GM18870 (cell line): ENCODE results near the gene FAM107B.
A peak's percentile ranks its signal among the peaks of the same experiment; 100 is the strongest.

Experiments
- ATAC-seq: cut with Tn5 transposase; IDR thresholded peaks from one replicate; pipeline ENCODE4 v1.9.1; 2021; ENCODE audit warnings: moderate library complexity; ENCODE audit not compliant: unreplicated experiment

The FAM107B gene

DNA sequence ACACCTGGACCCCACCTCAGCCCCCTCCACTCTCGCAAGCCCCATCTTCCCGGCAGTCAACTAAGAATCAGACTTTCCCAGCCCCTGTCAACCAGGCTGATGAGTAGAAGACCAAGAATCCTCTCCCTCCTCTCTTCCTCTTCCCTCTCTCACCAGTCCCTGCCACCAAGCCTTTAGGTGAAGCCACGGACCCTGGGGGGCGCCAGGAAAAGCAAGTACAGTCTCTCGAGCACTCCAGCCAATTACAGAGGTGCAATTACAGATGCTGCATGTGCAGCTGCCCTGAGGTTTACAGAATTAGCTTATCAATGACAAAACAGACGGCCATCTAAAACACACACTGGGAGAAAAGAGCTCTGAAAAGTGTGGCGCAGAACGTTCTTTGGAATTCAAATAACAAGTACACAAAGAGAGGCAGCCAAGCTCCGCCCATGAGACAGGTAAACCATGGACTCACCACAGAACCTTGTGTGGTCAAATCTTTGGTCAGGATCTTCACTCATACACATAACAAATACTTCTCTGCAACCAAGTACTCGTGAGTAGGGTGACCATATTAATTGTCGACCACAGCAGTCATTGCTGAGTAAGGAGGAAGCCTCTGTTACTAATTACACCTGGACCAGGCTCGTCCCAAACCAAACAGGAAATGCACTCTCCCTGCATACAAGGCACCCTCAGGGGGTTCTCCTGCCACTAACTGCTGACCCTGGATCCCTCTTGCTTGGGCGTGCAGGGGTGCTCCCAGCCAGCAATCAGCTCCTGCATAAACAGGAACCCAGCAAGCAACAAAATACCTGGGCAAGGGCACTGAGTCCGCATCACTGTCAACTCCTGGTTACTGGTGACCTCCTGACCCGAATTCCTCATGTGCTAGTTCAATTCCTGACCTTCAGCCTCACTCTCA, 189.2 kb downstream of the FAM107B start:
- no peak for ATAC-seq

DNA sequence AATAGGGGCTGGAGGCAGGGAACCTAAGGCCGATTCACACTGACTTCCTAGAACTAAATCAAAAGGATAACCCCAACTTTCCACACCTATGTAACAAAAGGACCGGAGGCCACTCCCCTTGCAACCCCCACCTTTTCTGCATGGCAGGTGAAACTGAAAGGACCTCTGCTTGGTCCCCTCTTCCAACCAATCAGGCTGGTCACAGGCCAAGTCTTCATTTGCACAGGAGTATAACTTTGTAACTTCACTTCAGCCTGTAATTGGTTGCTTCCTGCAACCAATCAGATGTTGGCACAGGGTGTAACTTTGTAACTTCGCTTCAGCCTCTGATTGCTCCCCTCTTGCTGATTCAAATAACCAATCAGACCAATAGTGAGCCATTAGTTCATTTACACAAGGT, 190.0 kb downstream of the FAM107B start:
- ATAC-seq = no peak

DNA sequence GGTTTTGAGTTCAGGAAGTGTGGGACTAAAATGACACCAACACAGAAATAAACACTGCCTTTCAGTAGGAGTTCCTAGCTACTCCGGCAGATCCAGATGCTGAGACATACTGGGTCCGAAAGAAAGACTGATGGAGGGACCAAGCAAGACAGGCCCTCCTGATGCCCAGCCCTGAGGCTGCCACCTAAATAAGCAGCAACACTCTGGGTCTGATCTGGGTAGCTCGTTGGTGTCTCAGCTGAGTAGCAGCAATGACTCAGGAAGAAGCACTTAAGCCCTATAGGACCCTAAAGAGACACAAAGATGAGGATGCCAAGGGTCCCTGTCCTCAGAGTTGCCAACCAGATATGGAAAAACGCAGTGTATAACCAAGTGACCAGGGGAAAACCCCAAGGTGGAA, 190.7 kb downstream of the FAM107B start:
- ATAC-seq = no peak

DNA sequence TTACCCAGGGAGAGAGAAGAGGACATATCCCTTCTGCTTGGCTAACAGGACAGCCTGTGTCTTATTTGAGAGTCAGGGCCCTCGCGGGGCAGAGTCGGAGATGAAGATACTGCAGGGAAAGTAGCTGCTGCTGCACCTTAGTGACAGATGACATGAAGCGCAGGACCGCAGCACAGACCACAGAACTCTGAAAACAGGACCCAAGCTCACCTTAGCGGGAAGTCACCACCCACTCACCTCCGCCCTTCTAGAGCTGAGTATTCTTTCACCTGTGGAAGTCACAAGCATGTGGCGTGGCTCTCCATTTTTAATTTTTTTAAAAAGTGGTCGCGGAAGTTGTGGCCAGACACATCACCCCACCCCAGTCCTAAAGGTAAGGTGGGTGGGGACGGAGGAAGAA, 191.4 kb downstream of the FAM107B start:
- no peak for ATAC-seq

DNA sequence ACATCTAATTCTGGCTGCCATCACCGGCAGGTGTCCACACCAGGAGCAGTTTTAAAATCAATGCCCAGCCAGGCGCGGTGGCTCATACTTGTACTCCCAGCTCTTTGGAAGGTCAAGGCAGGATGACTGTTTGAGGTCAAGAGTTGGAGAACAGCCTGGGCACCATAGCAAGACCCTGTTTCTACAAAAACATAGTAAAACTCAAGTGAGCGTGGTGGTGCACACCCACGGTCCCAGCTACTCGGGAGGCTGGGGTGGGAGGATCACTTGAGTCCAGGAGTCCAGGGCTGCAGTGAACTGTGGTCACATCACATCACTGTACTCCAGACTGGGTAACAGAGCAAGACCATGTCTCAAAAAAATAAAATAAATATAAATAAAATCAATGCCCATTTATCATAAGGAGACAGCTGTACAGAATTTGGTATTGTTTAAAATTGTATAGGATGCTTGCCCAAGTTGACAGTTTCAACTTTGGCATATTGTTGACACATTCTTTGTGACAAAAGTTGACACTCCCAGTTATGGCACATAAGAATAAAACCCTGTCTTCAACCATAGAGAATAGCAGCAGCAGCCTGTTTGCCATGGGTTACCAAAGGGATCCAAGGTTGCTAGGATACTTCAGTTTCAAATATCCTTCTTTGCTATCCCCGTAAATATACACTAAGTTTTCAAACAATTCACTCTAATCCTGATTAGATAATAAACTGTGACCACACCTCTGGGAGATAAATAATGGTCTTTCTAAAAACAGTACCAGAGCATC, 193.0 kb downstream of the FAM107B start:
- ATAC-seq = no peak

DNA sequence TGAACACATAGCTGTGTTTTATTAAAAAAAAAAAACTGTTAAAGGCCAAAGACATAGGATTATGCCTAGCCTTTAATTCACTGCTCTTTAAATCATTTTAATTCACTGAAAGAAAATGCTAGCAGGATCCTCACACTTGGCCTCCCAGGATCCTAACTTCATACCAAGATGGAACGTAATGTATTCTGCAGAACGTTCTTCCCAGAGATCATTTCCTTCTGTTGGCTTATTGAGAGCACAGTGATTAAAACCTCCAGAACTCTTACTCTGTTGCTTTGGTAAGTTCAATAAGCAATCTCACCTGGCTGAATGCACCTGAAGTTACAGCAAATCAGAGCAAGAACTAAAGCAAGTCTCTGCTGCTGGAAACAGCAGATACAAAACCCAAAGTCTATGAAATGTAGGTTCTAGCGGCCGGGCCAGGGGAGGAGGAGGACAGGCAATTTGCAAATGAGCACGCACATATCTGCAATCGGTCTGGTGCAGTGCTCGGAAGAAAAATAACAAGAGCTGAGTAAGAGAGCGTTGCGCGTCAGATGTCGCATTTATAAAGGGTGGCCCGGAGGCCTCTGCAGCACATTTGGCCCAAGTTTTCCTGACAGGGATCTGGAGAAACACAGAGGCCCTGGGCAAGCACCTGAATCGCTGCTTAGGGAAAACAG, 193.9 kb downstream of the FAM107B start:
- no peak for ATAC-seq

DNA sequence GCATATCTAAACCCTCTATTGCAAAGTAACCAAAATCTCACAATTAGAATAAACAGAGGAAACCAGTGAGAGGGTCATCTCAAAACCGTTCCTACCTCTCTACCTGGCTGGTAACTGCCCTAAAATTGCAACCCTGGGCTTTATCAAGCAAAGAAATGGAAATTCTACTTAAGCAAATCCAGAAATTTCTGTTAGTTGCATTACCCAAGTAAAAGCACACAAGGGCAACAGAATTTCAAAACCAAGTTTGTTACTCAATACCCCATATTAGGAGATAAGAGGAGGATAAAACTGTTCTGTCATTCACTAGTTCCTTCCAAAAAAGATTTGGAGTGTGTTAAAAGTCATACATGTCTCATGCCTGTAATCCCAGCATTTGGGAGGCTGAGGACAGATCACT, 195.3 kb downstream of the FAM107B start:
- ATAC-seq = no peak

DNA sequence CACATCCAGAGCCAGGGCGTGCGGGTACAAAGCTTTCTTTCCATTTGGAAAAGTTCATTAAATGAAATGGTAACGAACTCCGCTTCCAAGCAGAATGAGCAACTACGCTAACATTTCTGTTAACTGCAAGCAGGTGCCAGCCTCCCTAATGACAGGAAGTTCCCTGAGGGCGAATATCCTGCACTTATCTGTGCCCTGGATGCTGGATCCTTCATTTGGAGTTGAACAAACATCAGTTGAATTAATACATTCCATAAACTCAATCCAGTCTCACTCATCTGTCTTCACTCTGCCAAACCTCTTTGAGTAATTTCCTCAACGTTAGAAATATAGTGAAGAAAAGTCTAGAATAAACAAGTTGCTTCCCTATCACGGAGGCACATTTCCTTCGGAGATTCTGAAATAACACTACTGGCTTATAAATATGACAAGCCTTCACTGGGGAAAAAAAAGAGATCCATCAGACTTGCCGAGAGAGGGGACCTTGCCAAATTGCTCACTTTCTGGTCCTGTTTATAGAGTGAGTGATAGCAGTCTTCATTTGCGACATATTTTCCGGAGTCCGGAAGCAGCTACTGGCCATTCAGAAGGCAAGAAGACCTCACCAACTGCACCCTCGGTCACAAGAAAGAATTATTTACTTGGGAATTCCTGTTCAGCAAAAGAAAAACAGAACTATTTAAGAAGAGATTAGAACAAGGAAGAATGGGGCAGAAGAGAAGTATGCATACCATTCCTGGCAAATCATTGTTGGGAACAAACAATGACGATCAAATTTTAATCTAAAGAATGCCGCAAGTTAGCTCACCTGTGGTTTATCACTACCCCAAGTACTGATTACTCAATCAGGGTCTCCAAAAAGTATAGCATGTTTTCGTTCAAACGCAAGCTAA, 196.4 kb downstream of the FAM107B start:
- ATAC-seq = no peak

DNA sequence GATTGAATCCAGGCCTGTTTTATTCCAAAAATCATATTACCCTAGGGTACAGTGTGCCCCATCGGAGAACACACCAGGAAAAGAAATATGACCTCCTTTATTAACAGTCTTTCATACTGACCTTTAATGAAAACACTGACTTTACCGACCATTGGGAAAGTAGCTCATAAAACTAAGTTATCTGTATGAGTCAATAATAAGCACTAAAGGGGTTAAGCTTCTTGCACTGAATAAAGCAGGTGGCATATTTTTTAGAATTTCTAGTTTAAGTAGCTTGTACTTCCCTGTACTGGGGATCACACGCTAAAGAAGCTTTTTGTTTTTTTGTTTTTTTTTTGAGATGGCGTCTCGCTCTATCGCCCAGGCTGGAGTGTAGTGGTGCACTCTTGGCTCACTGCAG, 199.8 kb downstream of the FAM107B start:
- no peak for ATAC-seq

DNA sequence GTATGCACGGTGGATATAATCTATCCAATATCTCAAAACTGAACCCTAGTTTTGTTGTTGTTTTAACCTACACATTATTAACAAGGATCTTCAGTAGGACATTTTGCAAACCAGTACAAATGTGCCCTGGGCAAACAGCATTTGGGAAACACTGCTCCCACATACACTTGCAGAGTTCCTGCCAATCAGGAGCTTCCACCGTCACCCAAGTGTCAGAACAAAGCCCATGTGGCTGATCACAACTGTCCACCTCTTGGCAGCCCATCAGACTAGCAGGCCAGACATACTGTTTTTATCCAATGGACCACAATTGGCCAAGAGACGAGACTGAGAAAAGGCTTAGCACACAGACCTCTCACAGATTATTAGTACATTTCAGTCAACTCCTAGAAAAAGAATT, 200.4 kb downstream of the FAM107B start:
- no peak for ATAC-seq

DNA sequence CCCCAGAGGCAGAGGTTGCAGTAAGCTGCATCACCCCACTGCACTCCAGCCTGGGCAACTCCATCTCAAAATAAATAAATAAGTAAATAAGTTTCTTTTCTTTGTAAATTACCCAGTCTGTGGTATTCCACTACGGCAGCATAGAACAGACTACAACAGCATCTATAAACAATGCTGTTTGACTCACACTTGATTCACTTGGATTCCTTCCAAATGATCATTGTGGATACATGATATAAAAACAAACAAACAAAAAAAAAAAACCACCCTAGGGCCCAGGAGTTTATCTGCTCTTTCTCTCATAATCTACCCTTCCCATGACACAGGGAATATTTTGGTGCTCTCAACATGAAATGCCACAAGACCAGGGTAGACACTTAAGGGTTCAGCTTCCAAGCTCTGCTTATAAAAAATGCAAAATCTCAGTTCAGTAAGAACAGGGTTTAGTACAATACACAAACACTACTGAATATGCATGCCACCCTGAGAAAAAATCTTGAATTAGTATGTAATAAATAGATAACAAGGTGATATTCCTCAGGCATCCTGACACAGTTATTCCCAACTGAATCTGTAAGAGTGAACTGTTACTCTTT, 200.9 kb downstream of the FAM107B start:
- no peak for ATAC-seq

DNA sequence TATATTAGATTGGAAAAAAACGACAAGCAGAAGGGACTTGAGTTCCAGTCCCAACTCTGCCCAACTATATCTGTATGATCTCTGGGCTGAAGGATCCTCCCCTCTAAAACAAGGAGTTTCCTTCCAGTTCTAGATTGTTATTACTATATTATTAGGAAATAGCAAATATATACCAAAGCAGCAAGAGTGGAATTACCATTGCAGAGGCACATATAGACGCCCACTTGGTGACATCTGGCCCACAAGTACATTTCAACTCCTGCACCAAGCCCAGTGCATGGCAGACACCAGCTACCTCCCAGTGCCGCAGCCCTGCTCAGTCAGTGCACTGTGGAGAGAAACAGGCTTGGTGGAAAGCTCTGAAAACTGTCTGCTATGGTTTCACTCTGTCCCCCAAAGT, 201.9 kb downstream of the FAM107B start:
- no peak for ATAC-seq

DNA sequence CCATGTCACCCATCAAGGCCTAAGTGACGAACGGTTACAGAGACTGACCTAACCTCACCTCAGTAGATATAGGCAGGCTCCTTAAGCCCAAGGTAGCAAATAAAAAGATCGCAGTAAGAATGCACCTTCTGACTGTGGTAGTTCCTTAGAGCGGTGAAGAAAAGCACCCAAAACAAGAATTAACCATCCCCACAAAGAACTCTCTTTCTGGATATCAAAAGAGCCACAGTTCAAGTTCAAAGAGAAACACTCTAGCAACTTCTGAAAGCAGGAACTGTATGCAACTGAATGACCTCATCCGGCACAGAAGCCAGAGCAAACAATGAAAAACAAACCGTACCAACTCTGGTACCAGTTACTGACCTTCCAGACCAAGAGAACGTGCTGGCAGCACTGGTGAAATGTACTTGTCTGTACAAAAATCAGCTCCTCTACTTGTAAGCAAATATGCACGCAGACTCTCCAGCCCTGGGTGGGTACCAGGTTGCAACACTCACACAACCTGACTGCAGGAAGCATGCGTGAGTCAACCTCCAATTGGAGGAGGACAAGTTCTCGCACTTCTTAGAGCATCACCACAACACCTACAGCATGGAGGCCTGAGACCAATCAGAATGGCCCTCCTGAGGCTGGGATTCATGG, 202.7 kb downstream of the FAM107B start:
- ATAC-seq = peak; percentile 48

DNA sequence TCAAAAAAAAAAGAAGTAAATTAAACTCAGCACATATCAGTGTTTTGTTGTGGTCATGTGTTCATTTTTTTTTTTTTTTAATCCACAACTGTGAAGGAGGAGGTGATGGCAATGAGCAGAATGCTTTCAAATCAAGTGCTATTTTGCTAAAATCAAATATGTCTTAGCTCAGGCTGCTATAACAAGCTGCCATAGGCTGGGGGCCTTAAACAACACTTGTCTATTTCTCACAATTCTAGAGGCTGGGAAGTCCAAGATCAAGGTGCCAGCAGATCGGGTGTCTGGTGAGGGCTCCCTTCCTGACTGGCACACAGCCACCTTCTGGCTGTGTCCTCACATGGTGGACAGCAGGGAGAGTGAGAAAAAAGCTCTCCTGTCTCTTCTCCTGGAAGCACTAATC, 203.9 kb downstream of the FAM107B start:
- ATAC-seq = no peak

DNA sequence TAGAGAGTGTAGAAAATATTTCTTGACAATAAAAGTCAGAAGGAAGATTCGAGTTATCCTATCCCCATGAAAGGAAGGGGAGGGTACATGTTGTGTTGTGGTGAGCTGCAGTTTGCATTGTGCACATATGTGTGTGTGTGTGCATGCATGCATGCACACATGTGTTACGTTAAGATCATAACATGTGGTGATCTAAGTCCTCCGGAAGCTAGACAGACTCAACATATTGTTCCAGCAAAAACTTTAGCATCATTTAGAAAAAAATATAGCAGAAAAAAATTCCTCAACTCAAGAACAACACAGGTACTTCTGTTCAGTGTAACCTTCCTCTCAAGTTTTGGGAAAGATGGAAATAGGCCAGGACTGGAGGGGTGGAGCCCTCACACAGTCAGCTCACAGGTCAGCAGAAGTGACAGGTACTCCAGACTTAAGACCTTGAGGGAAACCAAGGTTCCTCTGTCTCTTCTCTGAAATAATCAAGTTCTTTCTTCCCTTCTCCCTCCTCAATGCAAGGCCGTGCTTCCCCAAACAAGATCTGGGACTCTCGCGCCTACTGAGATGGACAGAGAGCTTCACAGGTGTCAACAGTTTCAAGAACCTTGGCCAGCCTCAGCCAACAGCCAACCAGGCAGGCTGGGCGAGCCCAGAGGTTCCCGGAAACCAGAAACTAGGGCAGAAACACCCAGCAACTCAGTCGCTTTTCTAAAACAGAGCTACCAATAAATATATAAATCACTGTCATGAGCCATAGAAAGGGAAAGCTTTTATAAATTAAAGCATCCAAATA, 205.2 kb downstream of the FAM107B start:
- no peak for ATAC-seq

DNA sequence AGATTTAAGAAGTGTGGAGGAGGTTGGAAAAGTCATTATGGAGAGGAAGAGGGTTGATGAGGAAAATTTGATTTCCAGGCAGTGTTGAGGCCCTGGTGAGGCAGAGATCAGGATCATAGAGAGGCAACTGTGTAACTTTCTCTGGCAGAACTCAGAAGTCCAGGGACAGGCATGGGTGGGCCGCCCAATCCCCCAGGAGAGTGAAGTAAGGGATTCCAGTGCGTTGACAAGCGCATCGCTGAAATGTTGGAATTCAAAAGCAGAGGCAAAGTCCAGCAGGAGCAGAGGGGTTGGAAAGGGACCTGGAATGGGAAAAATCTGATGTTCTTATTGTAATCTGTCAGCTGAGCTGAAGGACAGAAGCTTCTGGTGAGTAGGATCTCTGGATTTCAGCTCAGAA, 207.3 kb downstream of the FAM107B start:
- ATAC-seq = no peak

DNA sequence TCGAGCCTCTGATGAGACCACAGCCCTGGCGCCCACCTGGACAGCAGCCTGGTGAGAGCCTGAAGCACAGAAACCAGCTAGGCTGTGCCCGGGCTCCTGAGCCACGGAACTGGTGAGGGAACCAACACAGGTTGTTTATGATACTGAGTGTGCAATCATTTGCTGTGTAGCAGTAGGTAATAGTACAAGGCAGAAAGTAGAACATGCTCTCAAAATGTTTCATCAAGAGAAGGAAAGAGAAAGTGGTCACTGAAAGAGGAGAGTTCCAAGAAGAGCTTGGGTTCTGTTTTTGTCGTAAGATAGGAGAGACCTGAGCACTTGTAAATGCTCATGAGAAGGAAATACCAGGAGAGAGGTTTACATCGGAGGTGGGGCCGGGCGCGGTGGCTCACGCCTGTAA, 208.2 kb downstream of the FAM107B start:
- ATAC-seq = no peak

DNA sequence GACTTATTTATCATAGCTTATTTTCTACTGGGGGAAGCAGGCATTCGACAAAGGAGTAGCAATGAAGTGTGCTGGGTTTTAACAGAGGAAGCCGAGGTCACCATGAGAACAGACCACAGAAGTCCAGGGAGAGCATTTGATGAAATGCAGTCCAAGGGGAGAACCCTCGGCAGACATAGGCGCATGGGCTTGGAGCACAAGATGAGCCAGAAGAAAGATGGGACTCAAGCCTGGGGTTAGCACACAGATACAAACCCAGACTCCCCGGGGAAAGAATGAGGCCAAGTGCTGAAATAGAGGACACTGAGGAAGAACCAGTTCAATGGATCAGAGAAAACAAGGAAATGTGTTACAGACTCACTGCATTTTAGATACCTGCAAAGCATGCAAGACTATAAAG, 209.5 kb downstream of the FAM107B start:
- ATAC-seq = no peak

DNA sequence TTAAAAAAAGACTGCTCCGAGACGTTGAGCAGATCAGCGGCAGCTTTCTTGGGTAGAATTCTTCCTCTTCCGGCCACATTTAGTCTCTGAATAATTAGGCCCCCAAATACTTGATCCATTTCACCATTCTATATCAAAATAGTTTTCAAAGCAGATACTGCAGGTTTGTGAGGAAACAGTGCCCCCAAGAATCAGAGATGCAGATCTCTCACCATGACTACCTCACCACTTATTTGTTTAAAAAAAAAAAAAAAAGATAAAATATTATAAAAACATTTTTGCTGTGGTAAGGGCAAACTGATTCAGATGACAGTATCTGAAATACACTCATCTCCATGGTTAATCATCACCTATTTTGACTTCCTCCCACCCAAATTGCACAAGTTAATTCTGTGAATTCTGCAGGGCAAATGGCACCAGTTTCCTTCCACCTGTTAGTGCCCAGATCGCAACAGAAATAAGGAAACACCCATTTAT, 210.4 kb downstream of the FAM107B start:
- ATAC-seq = no peak
